ELF-1 (cell line): ENCODE data around the gene CDK4.

Experiments
- DNase-seq: peaks from one replicate; pipeline ENCODE4 v3.0.0-alpha.2; 2016; ENCODE audit warnings: low read depth, low spot score

CDK4 gene

GRCh38 chr12:57771873-57772428, 19.8 kb upstream of the CDK4 start, which contains the start of gene METTL1:
Gene METTL1 (minus strand): TSS chr12:57772105. CDS start chr12:57772083, 22 bp downstream.
- peak; percentile 99 for DNase-seq

GRCh38 chr12:57771236-57771872, 19.2 kb upstream of the CDK4 start:
- DNase-seq = no peak

- no peak for DNase-seq
These were observed 18.6 kb upstream of the CDK4 start for GRCh38 chr12:57770734-57771133.

GRCh38 chr12:57769594-57769993, 17.5 kb upstream of the CDK4 start:
- DNase-seq = no peak

- no peak for DNase-seq
These were observed 15.8 kb upstream of the CDK4 start for GRCh38 chr12:57767876-57768275.

GRCh38 chr12:57767305-57767698, 15.2 kb upstream of the CDK4 start:
- no peak for DNase-seq

GRCh38 chr12:57766464-57767304, 14.6 kb upstream of the CDK4 start, which contains the start of gene CYP27B1:
Gene CYP27B1 (minus strand): TSS chr12:57767078. CDS start chr12:57767041, 37 bp downstream.
- DNase-seq = peak; percentile 41

- peak; percentile 21 for DNase-seq
These were observed 13.8 kb upstream of the CDK4 start for GRCh38 chr12:57765698-57766463.

- DNase-seq = peak; percentile 75
These were observed 13.0 kb upstream of the CDK4 start for GRCh38 chr12:57765003-57765697.

- DNase-seq = no peak
These were observed 12.5 kb upstream of the CDK4 start for GRCh38 chr12:57764662-57765002.

GRCh38 chr12:57763881-57764661, 12.0 kb upstream of the CDK4 start:
- no peak for DNase-seq

- DNase-seq = no peak
These were observed 10.4 kb upstream of the CDK4 start for GRCh38 chr12:57762463-57762862.

- no peak for DNase-seq
These were observed 9.4 kb upstream of the CDK4 start for GRCh38 chr12:57761391-57761998.

GRCh38 chr12:57760347-57760982, 8.4 kb upstream of the CDK4 start:
- DNase-seq = peak; percentile 27

GRCh38 chr12:57759360-57759980, 7.4 kb upstream of the CDK4 start:
- DNase-seq = no peak

GRCh38 chr12:57758552-57759359, 6.6 kb upstream of the CDK4 start:
- no peak for DNase-seq

GRCh38 chr12:57757771-57758170, 5.7 kb upstream of the CDK4 start:
- no peak for DNase-seq
